ENCODE results near the gene RPL18A. TPM values are rescaled to one million over a fixed set of nuclear protein-coding genes. Genes with fewer than 3 reads are reported as not detected.

The RPL18A gene
- 1,903 TPM for total RNA-seq

DNA sequence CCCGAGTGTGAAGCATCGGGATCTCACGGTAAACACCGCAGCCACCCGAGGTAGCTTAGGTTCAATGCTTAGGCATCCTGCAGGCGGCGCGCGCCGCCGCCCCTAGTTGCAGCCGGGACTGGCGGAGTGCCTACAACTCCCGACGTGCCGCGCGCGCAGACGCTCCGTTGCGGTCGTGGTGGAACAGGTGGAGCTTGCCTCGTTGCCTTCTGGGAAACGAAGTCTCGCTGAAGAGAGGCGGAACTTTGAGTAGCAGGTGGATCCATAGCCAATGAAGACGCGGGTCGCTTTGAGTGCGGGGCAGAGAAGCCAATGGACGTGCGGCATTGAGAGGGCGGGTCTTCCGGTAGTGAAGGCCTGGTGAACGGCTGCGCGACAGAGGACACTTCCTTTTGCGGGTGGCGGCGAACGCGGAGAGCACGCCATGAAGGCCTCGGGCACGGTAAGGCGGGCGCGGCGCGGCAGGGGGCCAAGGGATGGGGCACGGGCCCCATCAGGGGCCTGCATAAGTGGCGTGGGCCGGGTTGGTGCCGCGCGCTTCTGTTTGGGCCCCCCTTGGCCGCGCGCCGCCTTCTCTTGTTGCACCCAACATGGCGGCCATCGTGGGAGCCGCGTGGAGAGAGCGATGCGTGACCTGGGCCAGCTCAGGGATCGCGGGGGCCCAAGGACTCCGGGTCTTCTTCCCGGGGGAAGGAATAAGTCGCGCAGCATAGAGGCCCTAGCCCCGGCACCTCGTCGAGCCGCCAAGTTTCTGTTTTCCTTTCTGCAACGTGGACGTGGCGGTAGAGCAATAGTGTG is at the start of gene RPL18A:
Gene RPL18A (plus strand): TSS at position 378 of the 798 bp plus-strand sequence. CDS start 47 bp downstream, at position 425.
- Histone ChIP-seq H3K27me3 (ENCODE audit: insufficient read depth, low read length) (no peaks in the 10 kb centered on the region), H3K4me3 (ENCODE audit: low read length) (peak within 1 kb of the TSS; percentile 99), H3K4me1 (ENCODE audit: insufficient read depth, low read length) (peaks cover 25% of the 10 kb centered on the region), H3K9me3 (ENCODE audit: low read depth, low read length) (no peaks in the 10 kb centered on the region)

- Histone ChIP-seq H3K4me3 (ENCODE audit: low read length) (no peak overlapping the region), H3K4me1 (ENCODE audit: insufficient read depth, low read length) (peaks cover 11% of the 10 kb centered on the region), H3K9me3 (ENCODE audit: low read depth, low read length) (no peaks in the 10 kb centered on the region), H3K27me3 (ENCODE audit: insufficient read depth, low read length) (no peaks in the 10 kb centered on the region)
Observed at GRCh38 chr19:17811103-17811502, 48.6 kb upstream of the RPL18A start.

- Histone ChIP-seq H3K27me3 (ENCODE audit: insufficient read depth, low read length) (no peaks in the 10 kb centered on the region), H3K9me3 (ENCODE audit: low read depth, low read length) (no peaks in the 10 kb centered on the region), H3K4me1 (ENCODE audit: insufficient read depth, low read length) (peaks cover 11% of the 10 kb centered on the region), H3K4me3 (ENCODE audit: low read length) (no peak overlapping the region)
Observed at GRCh38 chr19:17811681-17812080, 48.0 kb upstream of the RPL18A start.

DNA sequence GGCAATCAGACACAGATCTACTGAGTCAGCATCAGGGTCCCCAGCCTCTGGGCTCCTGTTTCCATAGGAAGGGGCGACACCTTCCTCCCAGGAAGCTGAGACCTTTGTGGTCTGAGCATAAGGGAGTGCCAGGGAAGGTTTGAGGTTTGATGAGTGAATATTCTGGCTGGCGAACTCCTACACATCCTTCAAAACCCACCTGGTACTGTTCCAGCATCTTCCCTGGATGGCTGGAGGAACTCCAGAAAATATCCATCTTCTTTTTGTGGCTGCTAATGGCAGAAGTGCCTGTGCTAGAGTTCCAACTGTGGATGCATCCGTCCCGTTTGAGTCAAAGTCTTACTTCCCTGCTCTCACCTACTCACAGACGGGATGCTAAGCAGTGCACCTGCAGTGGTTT is 47.6 kb upstream of the RPL18A start:
- Histone ChIP-seq H3K4me1 (ENCODE audit: insufficient read depth, low read length) (peaks cover 7% of the 10 kb centered on the region), H3K27me3 (ENCODE audit: insufficient read depth, low read length) (no peaks in the 10 kb centered on the region), H3K4me3 (ENCODE audit: low read length) (no peak overlapping the region), H3K9me3 (ENCODE audit: low read depth, low read length) (no peaks in the 10 kb centered on the region)

GRCh38 chr19:17817668-17818363 is 41.9 kb upstream of the RPL18A start:
- H3K4me3 ChIP-seq (ENCODE audit: low read length) = no peak overlapping the region
- H3K27me3 ChIP-seq (ENCODE audit: insufficient read depth, low read length) = no peaks in the 10 kb centered on the region
- H3K4me1 ChIP-seq (ENCODE audit: insufficient read depth, low read length) = no peaks in the 10 kb centered on the region
- no peaks in the 10 kb centered on the region for H3K9me3 ChIP-seq (ENCODE audit: low read depth, low read length)

DNA sequence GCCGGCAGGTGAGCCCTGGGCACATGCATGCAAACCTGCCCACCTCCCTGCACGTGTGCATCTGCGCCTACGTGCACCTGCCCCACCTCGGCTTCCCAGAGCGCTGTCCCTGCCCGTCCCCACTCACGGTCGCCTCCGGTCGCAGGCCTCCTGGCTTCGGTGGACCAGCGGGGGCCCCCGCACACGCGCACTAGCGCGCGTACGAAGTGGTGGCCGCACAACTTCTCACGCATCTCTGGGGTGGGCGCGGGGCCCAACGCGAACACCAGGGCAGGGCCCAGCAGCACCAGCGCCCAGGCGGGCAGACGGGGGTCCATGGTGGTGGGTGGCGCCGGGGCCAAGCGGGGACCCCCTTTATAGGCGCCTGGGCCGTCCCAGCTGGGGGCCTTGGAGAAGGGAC is 38.5 kb upstream of the RPL18A start, which contains the start of gene INSL3:
Gene INSL3 (minus strand): TSS at position 330 of the 400 bp plus-strand sequence. CDS start 13 bp downstream, at position 317.
- Histone ChIP-seq H3K27me3 (ENCODE audit: insufficient read depth, low read length) (no peaks in the 10 kb centered on the region), H3K4me1 (ENCODE audit: insufficient read depth, low read length) (no peaks in the 10 kb centered on the region), H3K4me3 (ENCODE audit: low read length) (no peak within 1 kb of the TSS), H3K9me3 (ENCODE audit: low read depth, low read length) (no peaks in the 10 kb centered on the region)

GRCh38 chr19:17824339-17824738 is 35.4 kb upstream of the RPL18A start:
- Histone ChIP-seq H3K4me3 (ENCODE audit: low read length) (no peak overlapping the region), H3K4me1 (ENCODE audit: insufficient read depth, low read length) (peaks cover 11% of the 10 kb centered on the region), H3K27me3 (ENCODE audit: insufficient read depth, low read length) (no peaks in the 10 kb centered on the region), H3K9me3 (ENCODE audit: low read depth, low read length) (no peaks in the 10 kb centered on the region)

- Histone ChIP-seq H3K4me1 (ENCODE audit: insufficient read depth, low read length) (peaks cover 11% of the 10 kb centered on the region), H3K4me3 (ENCODE audit: low read length) (no peak overlapping the region), H3K9me3 (ENCODE audit: low read depth, low read length) (no peaks in the 10 kb centered on the region), H3K27me3 (ENCODE audit: insufficient read depth, low read length) (no peaks in the 10 kb centered on the region)
Observed at GRCh38 chr19:17826508-17827056, 33.1 kb upstream of the RPL18A start.

- Histone ChIP-seq H3K4me1 (ENCODE audit: insufficient read depth, low read length) (peaks cover 11% of the 10 kb centered on the region), H3K4me3 (ENCODE audit: low read length) (no peak overlapping the region), H3K9me3 (ENCODE audit: low read depth, low read length) (no peaks in the 10 kb centered on the region), H3K27me3 (ENCODE audit: insufficient read depth, low read length) (no peaks in the 10 kb centered on the region)
Observed at GRCh38 chr19:17829855-17830566, 29.7 kb upstream of the RPL18A start.

- Histone ChIP-seq H3K4me3 (ENCODE audit: low read length) (no peak overlapping the region), H3K27me3 (ENCODE audit: insufficient read depth, low read length) (no peaks in the 10 kb centered on the region), H3K4me1 (ENCODE audit: insufficient read depth, low read length) (peaks cover 11% of the 10 kb centered on the region), H3K9me3 (ENCODE audit: low read depth, low read length) (no peaks in the 10 kb centered on the region)
Observed at GRCh38 chr19:17830567-17831418, 28.9 kb upstream of the RPL18A start.

DNA sequence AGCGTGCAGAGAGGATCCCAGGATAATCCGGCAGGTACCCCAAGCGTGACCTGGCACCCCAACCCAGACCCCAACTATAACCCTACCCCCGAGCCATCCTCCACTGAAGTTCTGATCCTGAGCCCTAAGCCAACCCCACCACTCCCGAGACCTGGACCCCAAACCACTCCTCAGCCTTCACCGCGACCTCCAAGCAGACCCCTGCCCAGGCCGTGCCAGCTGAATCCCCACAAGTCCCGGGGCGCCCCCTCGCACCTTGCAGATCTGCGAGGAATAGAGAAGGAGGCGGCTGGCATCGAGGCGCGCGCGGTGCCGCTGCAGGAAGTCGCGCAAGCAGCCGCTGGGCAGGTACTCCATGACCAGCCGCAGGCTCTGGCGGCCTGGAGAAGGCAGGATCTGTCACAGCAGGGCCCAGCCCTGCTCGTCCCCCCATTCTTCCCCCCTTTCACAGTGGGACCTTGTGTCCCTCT is 28.3 kb upstream of the RPL18A start:
- Histone ChIP-seq H3K4me1 (ENCODE audit: insufficient read depth, low read length) (peaks cover 11% of the 10 kb centered on the region), H3K4me3 (ENCODE audit: low read length) (no peak overlapping the region), H3K27me3 (ENCODE audit: insufficient read depth, low read length) (no peaks in the 10 kb centered on the region), H3K9me3 (ENCODE audit: low read depth, low read length) (no peaks in the 10 kb centered on the region)

- H3K9me3 ChIP-seq (ENCODE audit: low read depth, low read length) = no peaks in the 10 kb centered on the region
- peaks cover 4% of the 10 kb centered on the region for H3K4me1 ChIP-seq (ENCODE audit: insufficient read depth, low read length)
- no peak overlapping the region for H3K4me3 ChIP-seq (ENCODE audit: low read length)
- H3K27me3 ChIP-seq (ENCODE audit: insufficient read depth, low read length) = no peaks in the 10 kb centered on the region
Observed at GRCh38 chr19:17832443-17833208, 27.1 kb upstream of the RPL18A start.

DNA sequence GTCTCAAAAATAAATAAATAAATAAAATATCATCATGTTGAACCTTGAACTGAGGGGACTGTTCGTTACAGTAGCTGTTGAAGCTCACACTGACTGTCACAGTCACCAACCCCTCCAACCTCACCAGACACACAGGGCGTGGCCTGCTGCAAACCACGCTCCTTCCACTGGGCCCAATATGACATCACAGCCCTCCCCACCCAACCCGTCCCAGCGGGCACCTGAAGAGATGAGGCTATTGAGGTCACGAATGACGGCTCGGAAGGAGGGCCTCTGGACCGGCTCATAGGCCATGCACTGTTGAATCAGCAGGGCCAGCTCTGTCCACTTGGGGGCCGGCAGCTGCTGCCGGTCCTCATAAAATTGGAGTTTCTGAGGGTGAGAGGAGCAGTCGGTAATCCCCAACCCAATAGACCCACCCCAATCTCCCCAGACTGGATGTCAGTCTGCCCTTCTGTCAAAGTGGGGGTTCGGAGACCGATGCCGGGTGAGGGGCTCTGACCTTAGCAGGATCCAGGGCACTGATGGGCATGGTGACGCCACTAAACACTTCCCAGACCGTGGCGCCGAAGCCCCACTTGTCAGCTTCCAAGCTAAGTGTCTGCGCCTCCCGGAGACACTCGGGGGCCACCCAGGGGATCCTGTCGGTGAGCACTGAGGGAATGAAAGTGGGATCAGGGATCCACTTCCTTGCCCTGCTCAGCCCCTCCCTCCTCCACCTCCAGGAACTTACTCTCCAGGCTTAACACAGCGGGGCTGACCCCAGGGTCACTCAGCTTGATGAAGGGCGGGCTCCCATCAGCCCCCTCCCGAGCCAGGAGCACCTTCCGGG is 25.1 kb upstream of the RPL18A start:
- no peaks in the 10 kb centered on the region for H3K9me3 ChIP-seq (ENCODE audit: low read depth, low read length)
- no peaks in the 10 kb centered on the region for H3K27me3 ChIP-seq (ENCODE audit: insufficient read depth, low read length)
- no peak overlapping the region for H3K4me3 ChIP-seq (ENCODE audit: low read length)
- H3K4me1 ChIP-seq (ENCODE audit: insufficient read depth, low read length) = no peaks in the 10 kb centered on the region

Measured in mononuclear cell (primary cell).